ENCODE data around the gene OR6A2. TPM values are rescaled to one million over a fixed set of nuclear protein-coding genes. Genes with fewer than 3 reads are reported as not detected.

OR6A2 gene
- total and polyA plus RNA-seq, 10 of the 15 experiments (the other 5 are each of a cell fraction or from before 2014, with no cell fraction given), result 0.04 to 0.17 TPM; not detected in 8

GRCh38 chr11:6746086-6746618 is 53.3 kb downstream of the OR6A2 start (continued):
- TF ChIP-seq POLR2AphosphoS5 (IDR thresholded peaks at IDR 0.05; ENCODE audit: low read length), result peak; percentile 89
- peak; percentile 65; the same call in 1 of the 2 replicates for TF ChIP-seq PKNOX1 (IDR thresholded peaks at IDR 0.05)
- 0 out of 2 replicates have a peak, but pooled peaks have one; percentile 51 for TF ChIP-seq CBX5 (IDR thresholded peaks at IDR 0.05; ENCODE audit: low read depth)
- peak; percentile 26; the same call in 1 of the 2 replicates for TF ChIP-seq ATF7 (IDR thresholded peaks at IDR 0.05; ENCODE audit: low read depth)

- no peaks in the 10 kb centered on the region; the same call in 2 of the 3 replicates for H3K9me3 ChIP-seq (replicated peaks; ENCODE audit: control insufficient read depth, insufficient read depth, low read length)
- peak overlapping the region; percentile 10 for H2AFZ ChIP-seq (ENCODE audit: control insufficient read depth, low read depth, low read length)
- 0% methylated on average over 2 of the region's 2 CpGs for WGBS (ENCODE audit: insufficient coverage, insufficient replicate concordance, low lambda C conversion rate, missing lambda C conversion rate)
- DNase-seq (ENCODE audit: low read depth, low spot score) (peak; percentile 66), ATAC-seq (peak; percentile 82), FAIRE-seq (peak; percentile 59)
- H3K4me3 ChIP-seq, result peak overlapping the region; percentile 71
- H3K9ac ChIP-seq (ENCODE audit: control insufficient read depth, insufficient read depth, low read length), result peak overlapping the region; percentile 94
- peaks cover 53% of the 10 kb centered on the region for H3K79me2 ChIP-seq (ENCODE audit: control insufficient read depth, insufficient read depth, low read length)
- intact Hi-C loops (cut with micrococcal nuclease; ENCODE audit: unreplicated experiment) (loop anchor here (5.0 to 10.0 kb wide), 4 partner anchors 133 to 1051 kb away; partner anchors contain the start of genes CNGA4, FHIP1B, PPFIBP2 and TAF10), in situ Hi-C loops (cut with MboI) (loop anchor here (10.0 kb wide), 1 partner anchor 1121 kb away; the partner anchor contains the start of gene TRIM34)
- peaks cover 22% of the 10 kb centered on the region; the same call in 1 of the 2 replicates for H3K4me1 ChIP-seq (ENCODE audit: control insufficient read depth, insufficient read depth, low read length)
- no peaks in the 10 kb centered on the region for H4K20me1 ChIP-seq (ENCODE audit: control insufficient read depth, insufficient read depth)
- BruUV-seq (replicated peaks), result no TSS peak
- H3K36me3 ChIP-seq (ENCODE audit: control insufficient read depth in 2 of 2, insufficient read depth in 2 of 2, low read length in 1 of 2), result no peaks in the 10 kb centered on the region
- RAD21 ChIA-PET (ENCODE audit: unreplicated experiment), result interaction anchor here (0.8 to 4.2 kb wide), 7 partner anchors 9 to 366 kb away, joined by 3 to 46 read pairs (median 4); partner anchors contain the start of genes MRPL17, SMPD1 and TPP1
- POLR2A ChIA-PET, result interaction anchor here (0.7 to 4.3 kb wide), 9 partner anchors 9 to 949 kb away, joined by 3 to 28 read pairs (median 4); partner anchors contain the start of genes MRPL17, TAF10 and TPP1
- peak overlapping the region; percentile 99 for H3K27ac ChIP-seq (ENCODE audit: control insufficient read depth, insufficient read depth)
- H3K4me2 ChIP-seq (ENCODE audit: control insufficient read depth, insufficient read depth), result peak overlapping the region; percentile 90
- SMC1A ChIA-PET (ENCODE audit: uncharacterized antibody, unreplicated experiment), result interaction anchor here (0.9 to 18.2 kb wide), 12 partner anchors 5 to 142 kb away, joined by 3 to 420 read pairs (median 6); partner anchors contain the start of genes ILK, OR2AG2, RRP8 and TAF10
- no peaks in the 10 kb centered on the region for H3K27me3 ChIP-seq (replicated peaks in 1 of 2; ENCODE audit: control insufficient read depth in 2 of 2, insufficient read depth in 2 of 2, low read length in 1 of 2)
- CTCF ChIA-PET, result interaction anchor here (0.6 to 17.5 kb wide), 15 partner anchors 6 to 768 kb away, joined by 3 to 728 read pairs (median 3); partner anchors contain the start of genes MRPL17, OR2AG2, PPFIBP2 and TPP1
- TF ChIP-seq PBX3 (IDR thresholded peaks at IDR 0.05; ENCODE audit: insufficient replicate concordance, low read depth, low read length) (no peak), TBL1XR1 (IDR thresholded peaks at IDR 0.05; ENCODE audit: low read depth, low read length) (0 out of 2 replicates have a peak, but pooled peaks have one; percentile 4), CHD2 (IDR thresholded peaks at IDR 0.05; ENCODE audit: borderline replicate concordance, low read depth, low read length) (no peak), RAD51 (IDR thresholded peaks at IDR 0.05) (peak; percentile 71; the same call in 1 of the 2 replicates), CREB1 (IDR thresholded peaks at IDR 0.05; ENCODE audit: low read depth) (no peak), RBBP5 (conservative IDR thresholded peaks at IDR 0.05) (no peak), SMC3 (IDR thresholded peaks at IDR 0.05; ENCODE audit: borderline replicate concordance, low read length) (no peak), PKNOX1 (IDR thresholded peaks at IDR 0.05) (no peak), NFYA (IDR thresholded peaks at IDR 0.05; ENCODE audit: borderline replicate concordance, low read depth, low read length) (no peak), EZH2 (IDR thresholded peaks at IDR 0.05; ENCODE audit: borderline replicate concordance, control insufficient read depth, low read depth, low read length) (no peak), CBFB (IDR thresholded peaks at IDR 0.05; ENCODE audit: low read depth) (0 out of 2 replicates have a peak, but pooled peaks have one; percentile 13)
Measured at GRCh38 chr11:6745465-6746015, 53.9 kb downstream of the OR6A2 start.
